Karpas-422 (cell line): ENCODE data around the gene TOR4A. TPM values are rescaled to one million over a fixed set of nuclear protein-coding genes. Genes with fewer than 3 reads are reported as not detected.
"Not testable (repeated sequence)": the region's sequence is repeated elsewhere in the genome, so short reads cannot be mapped to it uniquely, and the experiment has no call there.

Experiments used
- DNase-seq: peaks from one replicate; pipeline ENCODE4 v3.0.0-alpha.2; 2015
- H2AFZ ChIP-seq: fragments of 200-600 bp; sonication (generic); 2 replicates; pipeline ENCODE4 v1.6.1; 2014; ENCODE audit warnings: antibody characterized with exemption, low read length, mixed read lengths
- H3K27ac ChIP-seq: fragments of 200-600 bp; sonication (generic); 2 replicates; pipeline ENCODE4 v1.5.1; 2014; ENCODE audit warnings: mild to moderate bottlenecking, low read length, moderate library complexity
- H3K27me3 ChIP-seq: fragments of 200-600 bp; sonication (generic); 2 replicates; pipeline ENCODE4 v1.6.1; 2014; ENCODE audit warnings: low read length, mixed read lengths
- H3K36me3 ChIP-seq: fragments of 200-600 bp; sonication (generic); 2 replicates; pipeline ENCODE4 v1.6.1; 2014; ENCODE audit warnings: low read length, mixed read lengths; ENCODE audit not compliant: insufficient read depth
- H3K4me1 ChIP-seq: fragments of 200-600 bp; sonication (generic); 2 replicates; pipeline ENCODE4 v1.6.1; 2014; ENCODE audit warnings: mild to moderate bottlenecking, low read length, mixed read lengths
- H3K4me2 ChIP-seq: fragments of 200-600 bp; sonication (generic); 2 replicates; pipeline ENCODE4 v1.6.1; 2014; ENCODE audit warnings: low read length, low read depth, mild to moderate bottlenecking; ENCODE audit not compliant: poor library complexity, severe bottlenecking
- H3K4me3 ChIP-seq: fragments of 200-600 bp; sonication (generic); 2 replicates; pipeline ENCODE4 v1.5.1; 2014; ENCODE audit warnings: mild to moderate bottlenecking, antibody characterized with exemption, low read length, mixed read lengths
- H3K79me2 ChIP-seq: fragments of 200-600 bp; sonication (generic); 2 replicates; pipeline ENCODE4 v1.6.1; 2014; ENCODE audit warnings: mild to moderate bottlenecking, low read length, mixed read lengths
- H3K9ac ChIP-seq: fragments of 200-600 bp; sonication (generic); 2 replicates; pipeline ENCODE4 v1.6.0; 2014; ENCODE audit warnings: low read length
- H3K9me2 ChIP-seq: fragments of 200-600 bp; sonication (generic), shearing (Covaris generic); replicated peaks from 2 replicates; pipeline ENCODE4 v1.6.0; 2014; ENCODE audit warnings: mild to moderate bottlenecking, low read length, moderate library complexity; ENCODE audit not compliant: insufficient read depth
- H3K9me3 ChIP-seq: fragments of 300-700, 200-600 bp; sonication (generic); 2 replicates; pipeline ENCODE4 v1.6.1; 2014; ENCODE audit warnings: low read length, mixed read lengths
- H4K20me1 ChIP-seq: fragments of 200-600 bp; sonication (generic); 2 replicates; pipeline ENCODE4 v1.6.1; 2014; ENCODE audit warnings: mild to moderate bottlenecking, antibody characterized with exemption, low read length, low read depth; ENCODE audit not compliant: insufficient read depth
- total RNA-seq: library from RNA; depleted of rRNA; stranded (reverse); fragments of >200 nt; shearing (Covaris generic); gene quantifications from 2 replicates; pipeline ENCODE4 v1.2.3, GENCODE V29; 2014; ENCODE audit warnings: low replicate concordance

The TOR4A gene
- total RNA-seq, 1 experiment from 2014 or later, result 8.8 TPM

GRCh38 chr9:137241490-137242268, 35.8 kb upstream of the TOR4A start:
- H3K4me3 ChIP-seq, result peak overlapping the region; percentile 98
- no peak overlapping the region for H3K27ac ChIP-seq
- H4K20me1 ChIP-seq, result peaks cover 38% of the 10 kb centered on the region
- H3K9ac ChIP-seq, result peak overlapping the region; percentile 97
- no peaks in the 10 kb centered on the region for H3K9me3 ChIP-seq
- no peak overlapping the region for H2AFZ ChIP-seq
- no peaks in the 10 kb centered on the region for H3K27me3 ChIP-seq
- 0 out of 2 replicates have a peak, but pooled peaks cover 5% of the 10 kb centered on the region for H3K79me2 ChIP-seq
- H3K4me1 ChIP-seq, result peaks cover 39% of the 10 kb centered on the region
- peaks cover 17% of the 10 kb centered on the region for H3K36me3 ChIP-seq
- DNase-seq, result peak; percentile 64
- peak overlapping the region; percentile 98 for H3K4me2 ChIP-seq
- no peaks in the 10 kb centered on the region for H3K9me2 ChIP-seq

GRCh38 chr9:137242269-137243203, 35.0 kb upstream of the TOR4A start:
- H3K4me1 ChIP-seq, result peaks cover 31% of the 10 kb centered on the region
- no peak for DNase-seq
- no peaks in the 10 kb centered on the region for H3K27me3 ChIP-seq
- peaks cover 36% of the 10 kb centered on the region for H4K20me1 ChIP-seq
- H3K79me2 ChIP-seq, result 0 out of 2 replicates have a peak, but pooled peaks cover 5% of the 10 kb centered on the region
- peak overlapping the region; percentile 98 for H3K4me2 ChIP-seq
- peak overlapping the region; percentile 97 for H3K9ac ChIP-seq
- no peaks in the 10 kb centered on the region for H3K9me3 ChIP-seq
- H3K27ac ChIP-seq, result no peak overlapping the region
- H3K4me3 ChIP-seq, result peak overlapping the region; percentile 98
- no peak overlapping the region for H2AFZ ChIP-seq
- no peaks in the 10 kb centered on the region for H3K9me2 ChIP-seq
- peaks cover 17% of the 10 kb centered on the region for H3K36me3 ChIP-seq

- not testable (repeated sequence) for H2AFZ ChIP-seq, H3K9me3 ChIP-seq, H3K4me3 ChIP-seq, H3K79me2 ChIP-seq, H3K27ac ChIP-seq, DNase-seq, H3K4me2 ChIP-seq, H3K9me2 ChIP-seq, H3K27me3 ChIP-seq, H3K9ac ChIP-seq
- H3K36me3 ChIP-seq, result peaks cover 17% of the 10 kb centered on the region
- peaks cover 30% of the 10 kb centered on the region for H4K20me1 ChIP-seq
- H3K4me1 ChIP-seq, result peaks cover 23% of the 10 kb centered on the region
Observed at GRCh38 chr9:137243266-137243625, 34.3 kb upstream of the TOR4A start.

GRCh38 chr9:137243626-137244485, 33.7 kb upstream of the TOR4A start:
- no peaks in the 10 kb centered on the region for H3K27me3 ChIP-seq

GRCh38 chr9:137244486-137245449, 32.8 kb upstream of the TOR4A start:
- H3K79me2 ChIP-seq, result 0 out of 2 replicates have a peak, but pooled peaks cover 5% of the 10 kb centered on the region
- no peak for DNase-seq
- H4K20me1 ChIP-seq, result peaks cover 23% of the 10 kb centered on the region
- H3K36me3 ChIP-seq, result peaks cover 17% of the 10 kb centered on the region
- H3K4me1 ChIP-seq, result peaks cover 18% of the 10 kb centered on the region
- no peak overlapping the region for H3K27ac ChIP-seq
- no peaks in the 10 kb centered on the region for H3K9me3 ChIP-seq
- H3K4me2 ChIP-seq, result no peak overlapping the region
- H3K4me3 ChIP-seq, result no peak overlapping the region
- H3K9ac ChIP-seq, result no peak overlapping the region
- H3K27me3 ChIP-seq, result no peaks in the 10 kb centered on the region
- no peaks in the 10 kb centered on the region for H3K9me2 ChIP-seq
- no peak overlapping the region for H2AFZ ChIP-seq

More at GRCh38 chr9:137243626-137244485, 33.7 kb upstream of the TOR4A start:
- peaks cover 21% of the 10 kb centered on the region for H3K4me1 ChIP-seq
- no peaks in the 10 kb centered on the region for H3K9me3 ChIP-seq
- no peaks in the 10 kb centered on the region for H3K9me2 ChIP-seq
- no peak overlapping the region for H3K4me3 ChIP-seq
- 0 out of 2 replicates have a peak, but pooled peaks cover 5% of the 10 kb centered on the region for H3K79me2 ChIP-seq
- peak; percentile 82 for DNase-seq
- H4K20me1 ChIP-seq, result peaks cover 24% of the 10 kb centered on the region
- no peak overlapping the region for H3K9ac ChIP-seq
- H3K27ac ChIP-seq, result no peak overlapping the region
- H3K36me3 ChIP-seq, result peaks cover 17% of the 10 kb centered on the region
- no peak overlapping the region for H2AFZ ChIP-seq
- H3K4me2 ChIP-seq, result no peak overlapping the region

- Histone ChIP-seq H3K4me1 (peaks cover 11% of the 10 kb centered on the region), H3K9ac (no peak overlapping the region), H3K36me3 (peaks cover 17% of the 10 kb centered on the region), H3K9me3 (no peaks in the 10 kb centered on the region), H3K4me2 (no peak overlapping the region), H3K27me3 (no peaks in the 10 kb centered on the region), H3K79me2 (0 out of 2 replicates have a peak, but pooled peaks cover 5% of the 10 kb centered on the region), H2AFZ (no peak overlapping the region), H3K9me2 (no peaks in the 10 kb centered on the region), H4K20me1 (peaks cover 23% of the 10 kb centered on the region), H3K27ac (no peak overlapping the region), H3K4me3 (no peak overlapping the region)
- DNase-seq, result no peak
Observed at GRCh38 chr9:137245450-137246421, 31.8 kb upstream of the TOR4A start.
